Endodermal cell (in vitro differentiated cells): ENCODE results near the gene ADAMTS18. TPM values are rescaled to one million over a fixed set of nuclear protein-coding genes. Genes with fewer than 3 reads are reported as not detected.
"Not testable (repeated sequence)": the region's sequence is repeated elsewhere in the genome, so short reads cannot be mapped to it uniquely, and the experiment has no call there.

ENCODE experiments used
- DNase-seq: peaks from one replicate; pipeline ENCODE4 v3.0.0-alpha.2; 2017
- H3K27ac ChIP-seq: 2 replicates; pipeline ENCODE4 v1.5.1; 2013; ENCODE audit warnings: mild to moderate bottlenecking, low read depth, low read length, moderate library complexity
- H3K27me3 ChIP-seq: 2 replicates; pipeline ENCODE4 v1.6.1; 2013; ENCODE audit warnings: mild to moderate bottlenecking, low read length, moderate library complexity; ENCODE audit not compliant: insufficient read depth, control insufficient read depth, poor library complexity, severe bottlenecking
- H3K36me3 ChIP-seq: 2 replicates; pipeline ENCODE4 v1.7.0; 2013; ENCODE audit warnings: mild to moderate bottlenecking, low read length, moderate library complexity; ENCODE audit not compliant: control insufficient read depth, insufficient read depth
- H3K4me1 ChIP-seq: one replicate; pipeline ENCODE4 v1.7.0; 2013; ENCODE audit warnings: low read length; ENCODE audit not compliant: control insufficient read depth, insufficient read depth
- H3K4me3 ChIP-seq: 2 replicates; pipeline ENCODE4 v1.5.1; 2013; ENCODE audit warnings: mild to moderate bottlenecking, low read length, moderate library complexity
- H3K9ac ChIP-seq: 2 replicates; pipeline ENCODE4 v1.6.1; 2013; ENCODE audit warnings: mild to moderate bottlenecking, low read length, moderate library complexity; ENCODE audit not compliant: poor library complexity, severe bottlenecking; ENCODE audit errors: extremely low read depth
- H3K9me3 ChIP-seq: 2 replicates; pipeline ENCODE4 v1.6.1; 2013; ENCODE audit warnings: mild to moderate bottlenecking, low read length, moderate library complexity; ENCODE audit not compliant: control insufficient read depth
- H3K27ac Mint-ChIP-seq: 2 replicates; pipeline ENCODE4 v1.8.0; 2020; ENCODE audit warnings: mixed read lengths
- H3K27me3 Mint-ChIP-seq: 2 replicates; pipeline ENCODE4 v1.8.0; 2021; ENCODE audit warnings: mild to moderate bottlenecking, mixed read lengths; ENCODE audit not compliant: insufficient read depth
- H3K36me3 Mint-ChIP-seq: 2 replicates; pipeline ENCODE4 v1.8.0; 2020; ENCODE audit warnings: low read depth, mixed read lengths
- H3K4me1 Mint-ChIP-seq: 2 replicates; pipeline ENCODE4 v1.8.0; 2020; ENCODE audit warnings: mixed read lengths
- H3K4me3 Mint-ChIP-seq: 2 replicates; pipeline ENCODE4 v1.8.0; 2020; ENCODE audit warnings: mild to moderate bottlenecking, moderate library complexity, mixed read lengths
- H3K9me3 Mint-ChIP-seq: 2 replicates; pipeline ENCODE4 v1.8.0; 2020; ENCODE audit warnings: mild to moderate bottlenecking, mixed read lengths
- CTCF ChIP-seq: fragments of 200-600 bp; sonication (generic); conservative IDR thresholded peaks from 2 replicates; pipeline ENCODE4 v1.5.0; 2021; ENCODE audit warnings: antibody characterized with exemption, mild to moderate bottlenecking
- WGBS, 2 experiments: methylation state at CpG; one replicate each; pipeline versions ENCODE4 v1.1.5 to v1.1.7; 2013; ENCODE audit warnings: missing lambda C conversion rate in 2 of 2, mixed read lengths in 1 of 2; ENCODE audit not compliant: insufficient coverage in 1 of 2, insufficient read length in 1 of 2; 5-methylcytosine and 5-hydroxymethylcytosine counted together
- total RNA-seq, 2 donors: library from RNA; stranded (reverse); fragmentation: NEBNext Ultra II Directional in 1 of 2; extraction: Animal tissue kit (Norgen Biotek cat#: 25700) in 1 of 2; gene quantifications; 2 replicates in 1 of 2; 3 replicates in 1 of 2; pipeline ENCODE4 v1.2.1, GENCODE V29; 2021

Gene ADAMTS18
- total RNA-seq, 2 donors from 2014 or later: 7.9 to 12.4 TPM

GRCh38 chr16:77262971-77263370 lies 171.9 kb downstream of the ADAMTS18 start:
- peaks cover 15% of the 10 kb centered on the region for H3K9me3 Mint-ChIP-seq
- Histone ChIP-seq H3K27me3 (peaks cover under 1% of the 10 kb centered on the region), H3K4me1 (no peaks in the 10 kb centered on the region), H3K36me3 (no peaks in the 10 kb centered on the region), H3K27ac (no peak overlapping the region), H3K9ac (no peak overlapping the region), H3K9me3 (peaks cover 7% of the 10 kb centered on the region), H3K4me3 (no peak overlapping the region)
- 80 to 85% methylated on average over 1 to 3 of the region's 3 CpGs for WGBS, 2 experiments
- H3K4me3 Mint-ChIP-seq: no peak overlapping the region
- TF ChIP-seq CTCF: no peak
- no peaks in the 10 kb centered on the region for H3K36me3 Mint-ChIP-seq
- no peak for DNase-seq
- peaks cover 7% of the 10 kb centered on the region for H3K4me1 Mint-ChIP-seq
- H3K27me3 Mint-ChIP-seq: peaks cover 17% of the 10 kb centered on the region
- no peak overlapping the region for H3K27ac Mint-ChIP-seq

DNA sequence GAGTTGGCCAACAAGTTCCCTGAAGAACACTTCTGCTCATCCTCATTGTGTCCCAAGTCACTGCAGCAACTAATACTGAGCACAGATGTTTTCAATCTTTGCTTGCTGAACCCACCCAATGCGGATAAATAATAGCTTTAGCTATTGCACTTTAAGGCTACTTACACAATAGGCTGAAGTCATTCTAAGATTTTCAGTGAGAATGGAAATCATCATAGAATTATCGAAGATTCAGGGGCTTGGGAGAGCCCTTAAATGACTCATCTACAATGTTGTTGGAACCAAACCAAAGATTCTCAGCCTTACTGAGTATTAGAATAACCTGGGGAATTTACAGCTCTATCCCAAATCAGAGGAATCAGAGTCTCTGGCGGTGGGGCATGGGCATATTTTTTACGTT lies 184.4 kb downstream of the ADAMTS18 start:
- H3K9ac ChIP-seq: no peak overlapping the region
- H3K27ac ChIP-seq: no peak overlapping the region
- Mint-ChIP-seq H3K4me3 (no peak overlapping the region), H3K27ac (no peak overlapping the region), H3K4me1 (no peaks in the 10 kb centered on the region), H3K27me3 (peaks cover 16% of the 10 kb centered on the region), H3K36me3 (no peaks in the 10 kb centered on the region), H3K9me3 (peaks cover 2% of the 10 kb centered on the region)
- no peaks in the 10 kb centered on the region for H3K27me3 ChIP-seq
- 96 to 100% methylated on average over 3 to 4 of the region's 4 CpGs for WGBS, 2 experiments
- TF ChIP-seq CTCF: no peak
- DNase-seq: no peak
- no peak overlapping the region for H3K4me3 ChIP-seq
- H3K36me3 ChIP-seq: no peaks in the 10 kb centered on the region
- H3K9me3 ChIP-seq: no peaks in the 10 kb centered on the region
- H3K4me1 ChIP-seq: no peaks in the 10 kb centered on the region

DNA sequence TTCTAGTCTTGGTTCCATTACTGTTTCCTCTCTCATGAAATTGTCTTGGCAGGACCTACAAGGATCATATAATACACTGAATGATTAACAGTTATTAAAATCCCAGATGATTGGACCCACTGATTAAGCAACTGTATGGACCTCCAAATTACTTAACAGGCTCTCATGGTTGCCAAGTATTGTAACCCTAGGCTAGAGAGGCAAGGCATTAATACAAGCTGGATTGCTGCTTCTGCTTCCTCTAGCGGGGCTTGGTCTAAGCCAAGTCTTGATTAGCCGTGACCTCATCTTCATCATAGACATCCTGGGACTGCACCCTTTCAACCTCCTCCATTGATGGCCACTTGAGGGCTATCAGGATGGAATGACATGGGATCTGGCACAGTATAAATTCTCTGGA lies 188.7 kb downstream of the ADAMTS18 start:
- DNase-seq: no peak
- H3K9ac ChIP-seq: no peak overlapping the region
- H3K9me3 ChIP-seq: no peaks in the 10 kb centered on the region
- H3K27ac ChIP-seq: no peak overlapping the region
- peaks cover 11% of the 10 kb centered on the region for H3K27me3 Mint-ChIP-seq
- H3K9me3 Mint-ChIP-seq: no peaks in the 10 kb centered on the region
- TF ChIP-seq CTCF: no peak
- WGBS, 2 experiments: 91 to 100% methylated on average over 2 of the region's 2 CpGs
- H3K27me3 ChIP-seq: no peaks in the 10 kb centered on the region
- H3K4me3 Mint-ChIP-seq: no peak overlapping the region
- no peak overlapping the region for H3K27ac Mint-ChIP-seq
- no peaks in the 10 kb centered on the region for H3K36me3 Mint-ChIP-seq
- H3K4me3 ChIP-seq: no peak overlapping the region
- H3K36me3 ChIP-seq: no peaks in the 10 kb centered on the region
- H3K4me1 ChIP-seq: no peaks in the 10 kb centered on the region
- H3K4me1 Mint-ChIP-seq: no peaks in the 10 kb centered on the region

GRCh38 chr16:77242471-77242870 lies 192.4 kb downstream of the ADAMTS18 start:
- H3K27ac ChIP-seq, H3K9me3 Mint-ChIP-seq, H3K9ac ChIP-seq, DNase-seq, H3K36me3 ChIP-seq, H3K4me3 ChIP-seq, H3K4me3 Mint-ChIP-seq, H3K27ac Mint-ChIP-seq, H3K9me3 ChIP-seq, H3K36me3 Mint-ChIP-seq, H3K27me3 ChIP-seq, H3K27me3 Mint-ChIP-seq, H3K4me1 ChIP-seq: not testable (repeated sequence)
- H3K4me1 Mint-ChIP-seq: peaks cover 26% of the 10 kb centered on the region
- 80 to 95% methylated on average over 4 to 5 of the region's 5 CpGs for WGBS, 2 experiments
